Adrenal gland (tissue), 5 donors: ENCODE measurements around the gene NR2F1-AS1.

Source experiments
- POLR2A ChIP-seq, 2 donors: fragments of 450-650 bp; IDR thresholded peaks; one replicate each; pipeline ENCODE4 v1.6.1; 2017; ENCODE audit warnings: antibody characterized with exemption in 2 of 2, mild to moderate bottlenecking in 2 of 2, moderate library complexity in 1 of 2
- TF ChIP-seq, protein P1 (sequence below), 6 experiments: fragments of 450-650 bp in 4 of 6; fragments of 200-600 bp in 2 of 6; sonication (generic) in 1 of 6; IDR thresholded peaks; 1 replicate in 5 of 6; 2 replicates in 1 of 6; pipeline versions ENCODE4 v1.5.1 to v1.8.0; 2016 to 2021; ENCODE audit warnings: antibody characterized with exemption in 6 of 6, mild to moderate bottlenecking in 2 of 6, moderate library complexity in 1 of 6
- donor health status: DM: no; HTN: no; CAD: no.

DNA sequence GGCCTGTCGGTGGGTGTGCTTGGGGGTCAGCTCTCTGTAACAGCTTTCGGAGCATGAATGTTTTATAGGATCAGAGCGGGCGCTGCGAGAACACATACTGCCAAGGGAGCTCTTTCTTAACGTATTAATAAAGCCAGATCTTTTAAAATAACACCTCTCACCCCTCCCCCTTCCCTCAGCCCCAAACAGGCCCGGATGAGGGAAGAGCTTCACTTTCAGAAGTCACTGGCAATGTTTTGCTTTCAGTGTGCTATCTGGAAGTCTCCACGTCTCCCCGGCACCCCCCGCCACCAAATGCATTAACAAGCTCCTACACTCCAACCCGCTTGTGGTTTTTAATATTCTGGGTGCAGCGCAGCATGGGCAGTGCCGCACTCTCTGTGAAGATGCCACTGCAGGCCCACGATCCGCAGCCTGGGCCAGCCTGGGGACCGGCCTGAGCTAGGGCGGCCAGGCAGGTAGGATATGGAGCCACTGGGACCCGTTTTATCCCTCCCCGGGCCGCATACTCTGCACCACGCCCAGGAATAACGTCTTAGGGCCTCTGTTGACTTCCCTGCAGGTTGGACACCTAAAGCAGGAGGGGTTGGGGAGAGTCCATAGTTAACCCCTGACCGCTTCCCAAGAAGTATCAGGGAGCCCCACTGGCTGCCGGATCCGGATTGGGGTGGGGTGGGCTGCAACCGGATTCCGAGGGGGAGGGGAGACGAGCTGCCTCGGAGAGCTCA lies 14.6 kb upstream of the NR2F1-AS1 start:
- no peak for TF ChIP-seq POLR2A (IDR thresholded peaks at IDR 0.05)
- TF ChIP-seq, protein P1, sequence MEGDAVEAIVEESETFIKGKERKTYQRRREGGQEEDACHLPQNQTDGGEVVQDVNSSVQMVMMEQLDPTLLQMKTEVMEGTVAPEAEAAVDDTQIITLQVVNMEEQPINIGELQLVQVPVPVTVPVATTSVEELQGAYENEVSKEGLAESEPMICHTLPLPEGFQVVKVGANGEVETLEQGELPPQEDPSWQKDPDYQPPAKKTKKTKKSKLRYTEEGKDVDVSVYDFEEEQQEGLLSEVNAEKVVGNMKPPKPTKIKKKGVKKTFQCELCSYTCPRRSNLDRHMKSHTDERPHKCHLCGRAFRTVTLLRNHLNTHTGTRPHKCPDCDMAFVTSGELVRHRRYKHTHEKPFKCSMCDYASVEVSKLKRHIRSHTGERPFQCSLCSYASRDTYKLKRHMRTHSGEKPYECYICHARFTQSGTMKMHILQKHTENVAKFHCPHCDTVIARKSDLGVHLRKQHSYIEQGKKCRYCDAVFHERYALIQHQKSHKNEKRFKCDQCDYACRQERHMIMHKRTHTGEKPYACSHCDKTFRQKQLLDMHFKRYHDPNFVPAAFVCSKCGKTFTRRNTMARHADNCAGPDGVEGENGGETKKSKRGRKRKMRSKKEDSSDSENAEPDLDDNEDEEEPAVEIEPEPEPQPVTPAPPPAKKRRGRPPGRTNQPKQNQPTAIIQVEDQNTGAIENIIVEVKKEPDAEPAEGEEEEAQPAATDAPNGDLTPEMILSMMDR (IDR thresholded peaks at IDR 0.05), result no peak
